Astrocyte (in vitro differentiated cells and primary cell): ENCODE data around the gene FAM168A. TPM values are rescaled to one million over a fixed set of nuclear protein-coding genes. Genes with fewer than 3 reads are reported as not detected.

Experiments used
- DNase-seq: peaks from one replicate; pipeline ENCODE4 v3.0.0-alpha.2; 2010; ENCODE audit warnings: low read depth
- FAIRE-seq: peaks from 2 replicates; lab custom pipeline; 2011; peaks lifted over from hg19 to GRCh38; lab: Jason Lieb, UNC
- H2AFZ ChIP-seq: 2 replicates; pipeline ENCODE4 v1.6.0; 2012; ENCODE audit warnings: low read depth, low read length, inconsistent platforms
- H3K27ac ChIP-seq: 2 replicates; pipeline ENCODE4 v1.5.1; 2011; ENCODE audit warnings: low read depth, low read length, inconsistent platforms
- H3K27me3 ChIP-seq: 2 replicates; pipeline ENCODE4 v1.6.0; 2011; ENCODE audit warnings: low read length, inconsistent platforms; ENCODE audit not compliant: insufficient read depth
- H3K36me3 ChIP-seq: 2 replicates; pipeline ENCODE4 v1.5.1; 2011; ENCODE audit warnings: low read length, inconsistent platforms; ENCODE audit not compliant: insufficient read depth
- H3K4me1 ChIP-seq: 2 replicates; pipeline ENCODE4 v1.5.1; 2011; ENCODE audit warnings: low read length, inconsistent platforms; ENCODE audit not compliant: insufficient read depth
- H3K4me2 ChIP-seq: 2 replicates; pipeline ENCODE4 v1.6.0; 2012; ENCODE audit warnings: low read length, inconsistent platforms
- H3K4me3 ChIP-seq: 2 replicates; pipeline ENCODE4 v1.5.1; 2011; ENCODE audit warnings: low read depth, mild to moderate bottlenecking, low read length, inconsistent platforms; ENCODE audit not compliant: insufficient read depth
- H3K79me2 ChIP-seq: 2 replicates; pipeline ENCODE4 v1.6.0; 2012; ENCODE audit warnings: mild to moderate bottlenecking, low read length, inconsistent platforms; ENCODE audit not compliant: insufficient read depth
- H3K9ac ChIP-seq: 2 replicates; pipeline ENCODE4 v1.6.0; 2012; ENCODE audit warnings: mild to moderate bottlenecking, low read length, inconsistent platforms
- H3K9me3 ChIP-seq: 2 replicates; pipeline ENCODE4 v1.5.1; 2012; ENCODE audit warnings: low read depth, mild to moderate bottlenecking, low read length, inconsistent platforms; ENCODE audit not compliant: insufficient read depth
- H4K20me1 ChIP-seq: 2 replicates; pipeline ENCODE4 v1.6.0; 2012; ENCODE audit warnings: low read length, inconsistent platforms; ENCODE audit not compliant: insufficient read depth
- H3K27ac Mint-ChIP-seq: one replicate; pipeline ENCODE4 v1.8.0; 2021; ENCODE audit warnings: mild to moderate bottlenecking, mixed read lengths; ENCODE audit not compliant: unreplicated experiment
- H3K27me3 Mint-ChIP-seq: one replicate; pipeline ENCODE4 v1.8.0; 2021; ENCODE audit warnings: low read depth, mixed read lengths; ENCODE audit not compliant: unreplicated experiment
- H3K36me3 Mint-ChIP-seq: one replicate; pipeline ENCODE4 v1.8.0; 2021; ENCODE audit warnings: low read depth, mixed read lengths; ENCODE audit not compliant: unreplicated experiment
- H3K4me1 Mint-ChIP-seq: one replicate; pipeline ENCODE4 v1.8.0; 2021; ENCODE audit warnings: low read depth, mixed read lengths; ENCODE audit not compliant: unreplicated experiment
- H3K4me3 Mint-ChIP-seq: one replicate; pipeline ENCODE4 v1.8.0; 2021; ENCODE audit warnings: mild to moderate bottlenecking, moderate library complexity, mixed read lengths; ENCODE audit not compliant: unreplicated experiment
- H3K9me3 Mint-ChIP-seq: one replicate; pipeline ENCODE4 v1.8.0; 2021; ENCODE audit warnings: mild to moderate bottlenecking, mixed read lengths; ENCODE audit not compliant: unreplicated experiment
- CTCF ChIP-seq: IDR thresholded peaks from 2 replicates; pipeline ENCODE4 v1.5.1; 2011; ENCODE audit warnings: low read depth, mild to moderate bottlenecking, inconsistent platforms, low read length, moderate library complexity; ENCODE audit not compliant: insufficient read depth
- EZH2 ChIP-seq: IDR thresholded peaks from 2 replicates; pipeline ENCODE4 v1.6.1; 2012; ENCODE audit warnings: mild to moderate bottlenecking, low read length, inconsistent platforms; ENCODE audit not compliant: insufficient read depth
- total RNA-seq: library from RNA; stranded (reverse); gene quantifications from 2 replicates; pipeline ENCODE4 v1.2.1, GENCODE V29; 2021

FAM168A gene
- total RNA-seq, 1 donor from 2014 or later, result 44.8 TPM

- H3K79me2 ChIP-seq, result peaks cover 4% of the 10 kb centered on the region
- H3K27me3 ChIP-seq, result no peaks in the 10 kb centered on the region
- H3K27me3 Mint-ChIP-seq, result no peaks in the 10 kb centered on the region
- no peak overlapping the region for H3K27ac ChIP-seq
- H3K4me3 Mint-ChIP-seq, result no peak overlapping the region
- H3K9ac ChIP-seq, result no peak overlapping the region
- no peak for TF ChIP-seq CTCF
- DNase-seq, result no peak
- H3K27ac Mint-ChIP-seq, result no peak overlapping the region
- no peak for FAIRE-seq
- no peaks in the 10 kb centered on the region for H3K36me3 ChIP-seq
- peaks cover 4% of the 10 kb centered on the region for H3K36me3 Mint-ChIP-seq
- peaks cover 4% of the 10 kb centered on the region for H3K4me1 ChIP-seq
- no peaks in the 10 kb centered on the region for H3K9me3 ChIP-seq
- H3K4me2 ChIP-seq, result no peak overlapping the region
- no peak overlapping the region for H2AFZ ChIP-seq
- H4K20me1 ChIP-seq, result peaks cover 30% of the 10 kb centered on the region
- H3K4me1 Mint-ChIP-seq, result peaks cover 16% of the 10 kb centered on the region
- H3K9me3 Mint-ChIP-seq, result no peaks in the 10 kb centered on the region
- no peak overlapping the region for H3K4me3 ChIP-seq
Measured at GRCh38 chr11:73469401-73469800, 128.5 kb downstream of the FAM168A start.

GRCh38 chr11:73468590-73469161 is 129.2 kb downstream of the FAM168A start:
- Mint-ChIP-seq H3K36me3 (peaks cover 4% of the 10 kb centered on the region), H3K4me1 (peaks cover 20% of the 10 kb centered on the region), H3K9me3 (no peaks in the 10 kb centered on the region), H3K27me3 (no peaks in the 10 kb centered on the region), H3K4me3 (no peak overlapping the region), H3K27ac (peak overlapping the region; percentile 14)
- FAIRE-seq (no peak), DNase-seq (no peak)
- no peak overlapping the region for H2AFZ ChIP-seq
- H3K4me2 ChIP-seq, result no peak overlapping the region
- H3K27ac ChIP-seq, result no peak overlapping the region
- no peak overlapping the region for H3K4me3 ChIP-seq
- H4K20me1 ChIP-seq, result peaks cover 32% of the 10 kb centered on the region
- H3K79me2 ChIP-seq, result no peaks in the 10 kb centered on the region
- peaks cover 4% of the 10 kb centered on the region for H3K4me1 ChIP-seq
- H3K36me3 ChIP-seq, result no peaks in the 10 kb centered on the region
- TF ChIP-seq EZH2 (no peak), CTCF (no peak)
- no peaks in the 10 kb centered on the region for H3K27me3 ChIP-seq
- no peaks in the 10 kb centered on the region for H3K9me3 ChIP-seq
- H3K9ac ChIP-seq, result no peak overlapping the region

GRCh38 chr11:73467505-73467904 is 130.4 kb downstream of the FAM168A start:
- Histone ChIP-seq H3K36me3 (no peaks in the 10 kb centered on the region), H4K20me1 (peaks cover 34% of the 10 kb centered on the region), H3K4me2 (no peak overlapping the region), H3K79me2 (no peaks in the 10 kb centered on the region), H2AFZ (no peak overlapping the region), H3K27ac (no peak overlapping the region), H3K9ac (no peak overlapping the region), H3K4me1 (peaks cover 4% of the 10 kb centered on the region), H3K4me3 (no peak overlapping the region), H3K27me3 (no peaks in the 10 kb centered on the region), H3K9me3 (no peaks in the 10 kb centered on the region)
- H3K4me1 Mint-ChIP-seq, result peaks cover 29% of the 10 kb centered on the region
- no peaks in the 10 kb centered on the region for H3K9me3 Mint-ChIP-seq
- no peak for FAIRE-seq
- H3K36me3 Mint-ChIP-seq, result peaks cover 2% of the 10 kb centered on the region
- DNase-seq, result no peak
- no peak overlapping the region for H3K27ac Mint-ChIP-seq
- TF ChIP-seq EZH2 (no peak), CTCF (no peak)
- H3K27me3 Mint-ChIP-seq, result no peaks in the 10 kb centered on the region
- no peak overlapping the region for H3K4me3 Mint-ChIP-seq
